Cerebellar nuclear complex (tissue), 1 donor: ENCODE results near the gene LZTFL1.

Experiments used
- DNase-seq, 2 experiments: peaks; one replicate each; lab custom pipeline; 2025; lab: John Stamatoyannopoulos, UW

The LZTFL1 gene

GRCh38 chr3:45841757-45842491 lies at the start of gene LZTFL1:
LZTFL1 (minus strand) TSS chr3:45842119; CDS start chr3:45841991, 128 bp downstream.
- DNase-seq: peak; percentile 70 to 77

- no peak for DNase-seq
Measured at GRCh38 chr3:45890405-45890804, 48.5 kb upstream of the LZTFL1 start.

- DNase-seq: no peak
Measured at GRCh38 chr3:45889337-45889736, 47.4 kb upstream of the LZTFL1 start.

- no peak for DNase-seq
Measured at GRCh38 chr3:45887759-45888511, 46.0 kb upstream of the LZTFL1 start.

GRCh38 chr3:45887285-45887684 lies 45.4 kb upstream of the LZTFL1 start:
- no peak for DNase-seq

- DNase-seq: no peak
Measured at GRCh38 chr3:45885979-45886705, 44.2 kb upstream of the LZTFL1 start, which contains the start of gene CCR9. CCR9 (plus strand) TSS chr3:45886543; CDS start chr3:45894934, 8,391 bp downstream.

- no peak for DNase-seq
Measured at GRCh38 chr3:45884368-45885201, 42.7 kb upstream of the LZTFL1 start.

- no peak for DNase-seq
Measured at GRCh38 chr3:45881078-45882022, 39.4 kb upstream of the LZTFL1 start.

GRCh38 chr3:45880725-45881077 lies 38.8 kb upstream of the LZTFL1 start:
- no peak for DNase-seq

- DNase-seq: no peak
Measured at GRCh38 chr3:45878124-45878523, 36.2 kb upstream of the LZTFL1 start.

- no peak for DNase-seq
Measured at GRCh38 chr3:45874677-45875346, 32.9 kb upstream of the LZTFL1 start.

GRCh38 chr3:45873638-45874037 lies 31.7 kb upstream of the LZTFL1 start:
- DNase-seq: no peak

GRCh38 chr3:45873036-45873435 lies 31.1 kb upstream of the LZTFL1 start:
- no peak for DNase-seq

GRCh38 chr3:45872569-45872968 lies 30.6 kb upstream of the LZTFL1 start:
- DNase-seq: no peak

GRCh38 chr3:45871780-45872179 lies 29.9 kb upstream of the LZTFL1 start:
- DNase-seq: no peak

GRCh38 chr3:45870099-45870498 lies 28.2 kb upstream of the LZTFL1 start:
- DNase-seq: no peak

- no peak for DNase-seq
Measured at GRCh38 chr3:45869638-45870037, 27.7 kb upstream of the LZTFL1 start.

- DNase-seq: no peak
Measured at GRCh38 chr3:45868650-45869049, 26.7 kb upstream of the LZTFL1 start.

- no peak for DNase-seq
Measured at GRCh38 chr3:45868213-45868612, 26.3 kb upstream of the LZTFL1 start.

- DNase-seq: no peak
Measured at GRCh38 chr3:45865563-45865962, 23.6 kb upstream of the LZTFL1 start.
